HL-60 (cell line): ENCODE data around the gene ATP8A1.

Experiments used
- DNase-seq, 2 experiments: peaks; one replicate each; pipeline ENCODE4 v3.0.0-alpha.2; 2010 to 2020; ENCODE audit warnings: low read depth in 1 of 2, low spot score in 1 of 2
- H3K27ac ChIP-seq: fragments of 250-450 bp; sonication (Bioruptor Pico); replicated peaks from 2 replicates; pipeline ENCODE4 v1.5.1; 2020; ENCODE audit warnings: mild to moderate bottlenecking, moderate library complexity
- H3K27me3 ChIP-seq: fragments of 250-450 bp; sonication (Bioruptor Pico); 2 replicates; pipeline ENCODE4 v1.5.1; 2021; ENCODE audit warnings: mild to moderate bottlenecking, moderate library complexity; ENCODE audit not compliant: insufficient read depth, poor library complexity, severe bottlenecking
- H3K4me3 ChIP-seq: replicated peaks from 2 replicates; pipeline ENCODE4 v1.5.1; 2011; ENCODE audit warnings: mild to moderate bottlenecking, control low read depth, low read length; ENCODE audit not compliant: insufficient read depth
- CTCF ChIP-seq: IDR thresholded peaks from one replicate; pipeline ENCODE4 v1.5.1; 2011; ENCODE audit warnings: low read length, control low read depth, inconsistent platforms; ENCODE audit not compliant: insufficient read depth
- GABPA ChIP-seq: IDR thresholded peaks from 2 replicates; pipeline ENCODE4 v1.6.1; 2012; ENCODE audit warnings: low read depth
- POLR2AphosphoS5 ChIP-seq: IDR thresholded peaks from 2 replicates; pipeline ENCODE4 v1.6.1; 2012; ENCODE audit warnings: low read depth
- SPI1 ChIP-seq: IDR thresholded peaks from 2 replicates; pipeline ENCODE4 v1.6.1; 2012; ENCODE audit warnings: low read depth, mild to moderate bottlenecking, borderline replicate concordance
- TF ChIP-seq, protein P1 (sequence below): IDR thresholded peaks from 2 replicates; pipeline ENCODE4 v1.6.1; 2012; ENCODE audit warnings: low read depth; ENCODE audit not compliant: insufficient replicate concordance

Gene ATP8A1

GRCh38 chr4:42608551-42608950, 48.4 kb downstream of the ATP8A1 start:
- DNase-seq = no peak
- no peaks in the 10 kb centered on the region for H3K27me3 ChIP-seq
- no peak overlapping the region for H3K27ac ChIP-seq
- no peak overlapping the region for H3K4me3 ChIP-seq
- TF ChIP-seq POLR2AphosphoS5 (no peak), GABPA (no peak), CTCF (no peak), SPI1 (no peak)
- TF ChIP-seq, protein P1, sequence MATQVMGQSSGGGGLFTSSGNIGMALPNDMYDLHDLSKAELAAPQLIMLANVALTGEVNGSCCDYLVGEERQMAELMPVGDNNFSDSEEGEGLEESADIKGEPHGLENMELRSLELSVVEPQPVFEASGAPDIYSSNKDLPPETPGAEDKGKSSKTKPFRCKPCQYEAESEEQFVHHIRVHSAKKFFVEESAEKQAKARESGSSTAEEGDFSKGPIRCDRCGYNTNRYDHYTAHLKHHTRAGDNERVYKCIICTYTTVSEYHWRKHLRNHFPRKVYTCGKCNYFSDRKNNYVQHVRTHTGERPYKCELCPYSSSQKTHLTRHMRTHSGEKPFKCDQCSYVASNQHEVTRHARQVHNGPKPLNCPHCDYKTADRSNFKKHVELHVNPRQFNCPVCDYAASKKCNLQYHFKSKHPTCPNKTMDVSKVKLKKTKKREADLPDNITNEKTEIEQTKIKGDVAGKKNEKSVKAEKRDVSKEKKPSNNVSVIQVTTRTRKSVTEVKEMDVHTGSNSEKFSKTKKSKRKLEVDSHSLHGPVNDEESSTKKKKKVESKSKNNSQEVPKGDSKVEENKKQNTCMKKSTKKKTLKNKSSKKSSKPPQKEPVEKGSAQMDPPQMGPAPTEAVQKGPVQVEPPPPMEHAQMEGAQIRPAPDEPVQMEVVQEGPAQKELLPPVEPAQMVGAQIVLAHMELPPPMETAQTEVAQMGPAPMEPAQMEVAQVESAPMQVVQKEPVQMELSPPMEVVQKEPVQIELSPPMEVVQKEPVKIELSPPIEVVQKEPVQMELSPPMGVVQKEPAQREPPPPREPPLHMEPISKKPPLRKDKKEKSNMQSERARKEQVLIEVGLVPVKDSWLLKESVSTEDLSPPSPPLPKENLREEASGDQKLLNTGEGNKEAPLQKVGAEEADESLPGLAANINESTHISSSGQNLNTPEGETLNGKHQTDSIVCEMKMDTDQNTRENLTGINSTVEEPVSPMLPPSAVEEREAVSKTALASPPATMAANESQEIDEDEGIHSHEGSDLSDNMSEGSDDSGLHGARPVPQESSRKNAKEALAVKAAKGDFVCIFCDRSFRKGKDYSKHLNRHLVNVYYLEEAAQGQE = no peak

DNA sequence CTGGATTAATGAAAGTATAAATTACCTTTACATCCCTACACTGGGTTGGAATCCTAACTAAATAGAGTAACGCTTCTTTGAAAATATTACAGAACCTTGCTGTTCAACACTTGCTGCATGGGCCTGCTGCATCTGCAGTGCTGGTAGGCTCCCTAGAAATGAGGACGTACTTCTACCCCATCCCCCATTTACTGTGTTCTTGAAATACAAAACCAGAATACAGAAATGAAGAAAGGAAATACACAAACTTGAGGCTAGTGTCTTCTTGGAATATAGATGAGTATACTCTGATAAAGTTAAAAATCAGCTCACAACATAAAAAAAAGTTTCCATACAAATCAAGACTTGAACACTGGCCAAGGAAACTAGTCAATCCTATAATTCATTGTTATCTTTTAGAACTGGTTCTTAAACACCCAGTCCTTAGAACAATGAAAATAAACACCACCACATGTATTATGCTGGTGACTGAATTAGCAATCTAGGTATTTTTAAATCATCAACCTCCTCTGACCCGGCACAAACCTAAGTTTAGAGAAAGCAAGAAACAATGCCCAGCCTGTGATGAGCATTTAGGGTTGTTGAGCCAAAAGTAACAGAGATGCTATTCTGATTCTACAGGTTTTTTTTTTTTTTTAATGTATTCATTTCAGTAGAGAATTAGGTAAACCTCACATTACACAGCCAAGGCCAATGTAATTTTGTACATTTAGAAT, 49.7 kb downstream of the ATP8A1 start:
- no peak overlapping the region for H3K27ac ChIP-seq
- DNase-seq = no peak
- H3K27me3 ChIP-seq = no peaks in the 10 kb centered on the region
- no peak for TF ChIP-seq POLR2AphosphoS5
- no peak for TF ChIP-seq SPI1
- TF ChIP-seq GABPA = no peak
- TF ChIP-seq CTCF = no peak
- TF ChIP-seq, protein P1 = no peak
- no peak overlapping the region for H3K4me3 ChIP-seq

DNA sequence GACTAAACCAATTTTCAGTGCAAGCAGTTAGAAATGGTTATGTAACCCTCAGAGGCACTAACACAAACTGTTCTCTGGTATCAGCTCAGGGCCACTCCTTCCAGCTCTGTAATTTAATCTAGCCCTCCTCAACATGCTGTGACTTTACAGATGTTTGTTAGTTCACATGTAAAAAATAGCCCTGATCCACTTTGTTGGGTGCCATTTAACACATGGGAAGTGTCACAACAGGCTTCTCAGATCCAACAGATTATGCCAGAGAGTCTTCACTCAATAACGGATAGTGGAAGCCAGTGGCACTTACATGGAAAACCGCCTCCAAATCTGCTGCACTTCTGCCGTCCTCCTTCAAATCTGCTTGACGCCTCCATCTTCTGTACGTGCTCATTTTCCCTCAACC, 51.6 kb downstream of the ATP8A1 start:
- Histone ChIP-seq H3K4me3 (no peak overlapping the region), H3K27ac (no peak overlapping the region), H3K27me3 (no peaks in the 10 kb centered on the region)
- no peak for DNase-seq
- TF ChIP-seq, protein P1 = no peak
